SU-DHL-6 (cell line): ENCODE measurements around the gene PRSS27.

ENCODE experiments used
- H2AFZ ChIP-seq: fragments of 200-600 bp; sonication (generic); 2 replicates; pipeline ENCODE4 v1.6.1; 2014; ENCODE audit warnings: low read depth, mild to moderate bottlenecking, moderate library complexity, mixed read lengths, antibody characterized with exemption, low read length; ENCODE audit not compliant: severe bottlenecking
- H3F3A ChIP-seq: fragments of 200-600 bp; shearing (Covaris generic); 2 replicates; pipeline ENCODE4 v1.6.0; 2016; ENCODE audit warnings: antibody characterized with exemption, mild to moderate bottlenecking; ENCODE audit not compliant: insufficient read depth
- H3K27ac ChIP-seq: fragments of 200-600 bp; sonication (generic); 2 replicates; pipeline ENCODE4 v1.5.1; 2016; ENCODE audit warnings: low read depth, mild to moderate bottlenecking, low read length, moderate library complexity, mixed read lengths
- H3K27me3 ChIP-seq: fragments of 200-600 bp; sonication (generic), shearing (Covaris generic); 2 replicates; pipeline ENCODE4 v1.6.0; 2014; ENCODE audit warnings: mild to moderate bottlenecking, low read length
- H3K36me3 ChIP-seq: fragments of 200-600 bp; sonication (generic); 2 replicates; pipeline ENCODE4 v1.6.1; 2014; ENCODE audit warnings: mild to moderate bottlenecking, low read length, mixed read lengths
- H3K4me2 ChIP-seq: fragments of 300-600, 200-600 bp; shearing (Covaris generic), sonication (generic); 2 replicates; pipeline ENCODE4 v1.6.0; 2014; ENCODE audit warnings: low read length, low read depth, mild to moderate bottlenecking; ENCODE audit not compliant: poor library complexity, severe bottlenecking
- H3K4me3 ChIP-seq: fragments of 200-600 bp; sonication (generic); 2 replicates; pipeline ENCODE4 v1.5.1; 2014; ENCODE audit warnings: antibody characterized with exemption, low read length, mild to moderate bottlenecking, mixed read lengths; ENCODE audit not compliant: insufficient read depth, poor library complexity, severe bottlenecking
- H3K79me2 ChIP-seq: fragments of 200-600 bp; sonication (generic); 2 replicates; pipeline ENCODE4 v1.6.1; 2014; ENCODE audit warnings: mild to moderate bottlenecking, low read length, moderate library complexity; ENCODE audit not compliant: insufficient read depth
- H3K9ac ChIP-seq: fragments of 200-600 bp; sonication (generic); 2 replicates; pipeline ENCODE4 v1.7.0; 2014; ENCODE audit warnings: mild to moderate bottlenecking, low read length
- H3K9me2 ChIP-seq: fragments of 200-600 bp; sonication (generic); replicated peaks from 2 replicates; pipeline ENCODE4 v1.6.1; 2014; ENCODE audit warnings: low read length; ENCODE audit not compliant: insufficient read depth
- H3K9me3 ChIP-seq: fragments of 200-600 bp; sonication (generic); 2 replicates; pipeline ENCODE4 v1.6.1; 2014; ENCODE audit warnings: low read length, mixed read lengths; ENCODE audit not compliant: insufficient read depth
- H4K20me1 ChIP-seq: fragments of 200-600 bp; sonication (generic); 2 replicates; pipeline ENCODE4 v1.6.1; 2014; ENCODE audit warnings: low read depth, mild to moderate bottlenecking, antibody characterized with exemption, low read length, moderate library complexity, mixed read lengths
- EZH2phosphoT487 ChIP-seq: fragments of 200-600 bp; sonication (generic), shearing (Covaris generic); conservative IDR thresholded peaks from 2 replicates; pipeline ENCODE4 v1.6.1; 2018; ENCODE audit warnings: mild to moderate bottlenecking, antibody characterized with exemption, low read length, moderate library complexity, mixed read lengths
- TF ChIP-seq, protein P1 (sequence below): fragments of 200-600 bp; sonication (generic); IDR thresholded peaks from one replicate; pipeline ENCODE4 v1.5.1; 2017; ENCODE audit warnings: antibody characterized with exemption, mild to moderate bottlenecking, low read length, moderate library complexity; ENCODE audit not compliant: insufficient read depth, poor library complexity, severe bottlenecking

Gene PRSS27

DNA sequence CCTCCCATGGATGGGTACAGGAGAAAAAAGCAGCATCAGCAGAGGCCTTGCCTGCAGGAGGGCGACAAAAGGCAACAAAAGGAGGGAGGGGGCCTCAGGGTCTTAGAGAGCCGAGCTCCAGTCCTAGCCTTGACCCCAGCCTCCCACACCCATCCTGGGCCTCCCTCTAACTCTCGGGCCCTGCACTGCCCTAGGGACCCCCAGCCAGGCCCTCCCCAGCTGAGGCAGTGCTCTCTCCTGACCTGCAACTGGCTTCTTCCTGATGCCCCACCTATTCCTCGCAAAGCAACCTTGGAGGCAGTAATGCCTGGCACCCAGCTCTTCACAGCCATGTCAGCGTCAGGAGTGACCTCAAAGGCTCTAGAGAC, 17.2 kb upstream of the PRSS27 start:
- Histone ChIP-seq H2AFZ (no peak overlapping the region), H3K9ac (no peak overlapping the region), H3F3A (no peaks in the 10 kb centered on the region), H3K4me2 (no peak overlapping the region), H3K9me3 (no peaks in the 10 kb centered on the region), H3K4me3 (no peak overlapping the region), H3K27me3 (no peaks in the 10 kb centered on the region), H3K36me3 (no peaks in the 10 kb centered on the region), H3K9me2 (no peaks in the 10 kb centered on the region), H3K79me2 (no peaks in the 10 kb centered on the region), H4K20me1 (no peaks in the 10 kb centered on the region), H3K27ac (no peak overlapping the region)
- TF ChIP-seq, protein P1, sequence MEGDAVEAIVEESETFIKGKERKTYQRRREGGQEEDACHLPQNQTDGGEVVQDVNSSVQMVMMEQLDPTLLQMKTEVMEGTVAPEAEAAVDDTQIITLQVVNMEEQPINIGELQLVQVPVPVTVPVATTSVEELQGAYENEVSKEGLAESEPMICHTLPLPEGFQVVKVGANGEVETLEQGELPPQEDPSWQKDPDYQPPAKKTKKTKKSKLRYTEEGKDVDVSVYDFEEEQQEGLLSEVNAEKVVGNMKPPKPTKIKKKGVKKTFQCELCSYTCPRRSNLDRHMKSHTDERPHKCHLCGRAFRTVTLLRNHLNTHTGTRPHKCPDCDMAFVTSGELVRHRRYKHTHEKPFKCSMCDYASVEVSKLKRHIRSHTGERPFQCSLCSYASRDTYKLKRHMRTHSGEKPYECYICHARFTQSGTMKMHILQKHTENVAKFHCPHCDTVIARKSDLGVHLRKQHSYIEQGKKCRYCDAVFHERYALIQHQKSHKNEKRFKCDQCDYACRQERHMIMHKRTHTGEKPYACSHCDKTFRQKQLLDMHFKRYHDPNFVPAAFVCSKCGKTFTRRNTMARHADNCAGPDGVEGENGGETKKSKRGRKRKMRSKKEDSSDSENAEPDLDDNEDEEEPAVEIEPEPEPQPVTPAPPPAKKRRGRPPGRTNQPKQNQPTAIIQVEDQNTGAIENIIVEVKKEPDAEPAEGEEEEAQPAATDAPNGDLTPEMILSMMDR: no peak
- no peak for TF ChIP-seq EZH2phosphoT487

DNA sequence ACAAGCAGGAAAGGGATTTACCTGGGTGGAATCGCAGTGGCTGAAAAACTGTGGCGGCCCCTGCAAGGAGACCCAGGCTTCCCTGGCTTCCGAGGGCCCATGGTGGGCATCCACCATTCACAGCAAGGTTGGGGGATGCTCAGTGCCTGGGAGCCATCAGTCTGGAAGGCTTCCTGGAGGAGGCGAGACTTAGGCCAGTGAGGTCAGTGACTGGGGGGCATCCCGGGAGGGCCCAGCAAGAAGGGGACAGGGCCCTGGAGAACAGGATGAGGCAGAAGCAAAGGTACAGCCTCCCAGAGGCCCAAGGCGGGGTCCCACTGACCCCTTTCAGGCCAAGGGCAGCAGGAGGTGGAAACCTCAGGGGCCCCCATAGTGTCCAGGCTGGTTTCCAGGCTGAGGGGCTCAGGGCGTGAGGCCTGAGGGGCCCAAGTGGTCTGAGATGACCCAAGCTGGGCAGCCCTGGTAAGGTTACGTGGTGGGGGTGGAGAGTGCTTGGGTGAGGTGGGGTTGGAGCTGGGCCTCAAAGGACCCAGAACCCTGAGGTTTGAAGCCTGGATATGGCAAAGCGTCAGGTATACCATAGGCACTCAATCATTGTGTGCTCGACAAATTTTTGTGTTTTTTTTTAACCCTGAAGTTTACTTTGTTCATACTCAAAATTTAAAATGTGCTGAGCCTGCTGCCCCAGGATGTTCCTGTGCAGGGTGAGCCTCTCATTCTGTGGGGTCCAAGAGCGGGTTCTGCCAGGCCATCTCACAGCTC, 16.6 kb upstream of the PRSS27 start:
- TF ChIP-seq, protein P1: no peak
- no peak for TF ChIP-seq EZH2phosphoT487
- no peaks in the 10 kb centered on the region for H3K9me2 ChIP-seq
- no peak overlapping the region for H3K27ac ChIP-seq
- H3K9ac ChIP-seq: no peak overlapping the region
- H2AFZ ChIP-seq: no peak overlapping the region
- no peaks in the 10 kb centered on the region for H3K9me3 ChIP-seq
- H3F3A ChIP-seq: no peaks in the 10 kb centered on the region
- H3K36me3 ChIP-seq: no peaks in the 10 kb centered on the region
- H3K27me3 ChIP-seq: no peaks in the 10 kb centered on the region
- H4K20me1 ChIP-seq: no peaks in the 10 kb centered on the region
- no peaks in the 10 kb centered on the region for H3K79me2 ChIP-seq
- no peak overlapping the region for H3K4me3 ChIP-seq
- no peak overlapping the region for H3K4me2 ChIP-seq

DNA sequence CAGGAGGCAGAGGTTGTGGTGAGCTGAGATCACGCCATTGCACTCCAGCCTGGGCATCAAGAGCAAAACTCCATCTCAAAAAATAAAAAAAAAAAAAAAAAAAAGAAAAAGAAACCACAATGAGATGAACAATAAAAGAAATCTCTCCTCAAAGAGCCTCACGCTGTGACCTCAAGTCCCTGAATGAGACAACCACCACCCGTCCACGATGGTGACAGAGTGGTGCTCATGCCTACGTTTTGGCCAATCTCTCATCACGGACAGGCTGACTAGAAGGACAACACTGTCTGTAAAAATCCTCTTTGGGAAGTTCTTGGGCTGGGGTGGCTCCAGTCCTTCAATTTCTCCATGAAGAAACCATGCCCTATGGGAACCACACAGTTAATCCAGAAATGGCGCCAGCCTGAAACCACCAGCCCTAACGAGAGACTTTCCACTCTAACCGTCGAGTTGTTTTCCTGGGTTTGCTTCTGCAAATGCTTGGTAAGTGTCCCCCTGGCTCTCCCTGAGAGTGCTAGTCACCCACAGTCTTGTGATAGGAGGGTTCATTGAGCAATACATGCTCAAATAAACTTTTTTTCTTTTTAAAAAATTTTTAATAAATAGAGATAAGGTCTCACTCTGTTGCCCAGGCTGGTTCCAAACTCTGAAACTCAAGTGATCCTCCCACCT, 15.0 kb upstream of the PRSS27 start:
- no peak overlapping the region for H2AFZ ChIP-seq
- no peaks in the 10 kb centered on the region for H3K27me3 ChIP-seq
- H3K36me3 ChIP-seq: no peaks in the 10 kb centered on the region
- H3K9me3 ChIP-seq: no peaks in the 10 kb centered on the region
- no peaks in the 10 kb centered on the region for H3K79me2 ChIP-seq
- H4K20me1 ChIP-seq: no peaks in the 10 kb centered on the region
- H3K27ac ChIP-seq: no peak overlapping the region
- H3K4me2 ChIP-seq: no peak overlapping the region
- H3F3A ChIP-seq: no peaks in the 10 kb centered on the region
- TF ChIP-seq EZH2phosphoT487: no peak
- TF ChIP-seq, protein P1: no peak
- H3K4me3 ChIP-seq: no peak overlapping the region
- H3K9ac ChIP-seq: no peak overlapping the region
- no peaks in the 10 kb centered on the region for H3K9me2 ChIP-seq
